GM12891 (cell line): ENCODE measurements around the gene THSD7B.
"Not testable (repeated sequence)": the region's sequence is repeated elsewhere in the genome, so short reads cannot be mapped to it uniquely, and the experiment has no call there.

Experiments
- DNase-seq: peaks from one replicate; pipeline ENCODE4 v3.0.0; 2011; ENCODE audit warnings: low spot score; ENCODE audit not compliant: insufficient read length
- FAIRE-seq: peaks from 2 replicates; lab custom pipeline; 2011; peaks lifted over from hg19 to GRCh38; lab: Jason Lieb, UNC
- PAX5 ChIP-seq: IDR thresholded peaks from 2 replicates; pipeline ENCODE4 v1.6.1; 2011; ENCODE audit warnings: low read length, moderate library complexity, mild to moderate bottlenecking; ENCODE audit not compliant: insufficient read depth, severe bottlenecking
- POLR2A ChIP-seq: IDR thresholded peaks from 2 replicates; pipeline ENCODE4 v1.6.1; 2011; ENCODE audit warnings: low read depth, low read length, control low read depth
- POLR2AphosphoS5 ChIP-seq: IDR thresholded peaks from 2 replicates; pipeline ENCODE4 v1.6.1; 2011; ENCODE audit warnings: low read depth, low read length, control low read depth
- POU2F2 ChIP-seq: IDR thresholded peaks from 2 replicates; pipeline ENCODE4 v1.6.1; 2011; ENCODE audit warnings: low read depth, mild to moderate bottlenecking, control low read depth, low read length, moderate library complexity
- SPI1 ChIP-seq: IDR thresholded peaks from 2 replicates; pipeline ENCODE4 v1.6.1; 2011; ENCODE audit warnings: low read depth, low read length, control low read depth
- TAF1 ChIP-seq: IDR thresholded peaks from 2 replicates; pipeline ENCODE4 v1.6.1; 2011; ENCODE audit warnings: low read depth, low read length, control low read depth

Gene THSD7B

GRCh38 chr2:137674991-137675390 lies 909.6 kb downstream of the THSD7B start:
- FAIRE-seq (no peak), DNase-seq (no peak)
- TF ChIP-seq POLR2A (no peak), TAF1 (no peak), POLR2AphosphoS5 (no peak)

GRCh38 chr2:137675584-137676327 lies 910.4 kb downstream of the THSD7B start:
- TF ChIP-seq PAX5 (no peak), POLR2A (no peak), TAF1 (no peak), POLR2AphosphoS5 (no peak), POU2F2 (no peak), SPI1 (no peak)
- FAIRE-seq (no peak), DNase-seq (no peak)

- FAIRE-seq (no peak), DNase-seq (no peak)
- TF ChIP-seq POLR2AphosphoS5 (no peak), SPI1 (no peak), POU2F2 (no peak), POLR2A (no peak), TAF1 (no peak), PAX5 (no peak)
Observed at GRCh38 chr2:137676346-137676745, 911.0 kb downstream of the THSD7B start.

- TF ChIP-seq PAX5, result no peak
- no peak for TF ChIP-seq POLR2A
- DNase-seq (no peak), FAIRE-seq (no peak)
Observed at GRCh38 chr2:137677466-137677865, 912.1 kb downstream of the THSD7B start.

GRCh38 chr2:137689549-137689948 lies 924.2 kb downstream of the THSD7B start:
- FAIRE-seq, result no peak
- TF ChIP-seq POLR2AphosphoS5, result no peak
- TF ChIP-seq PAX5, result no peak
- TF ChIP-seq POU2F2, result no peak
- no peak for TF ChIP-seq POLR2A
- DNase-seq, result no peak

- DNase-seq (no peak), FAIRE-seq (no peak)
- no peak for TF ChIP-seq POLR2A
- TF ChIP-seq PAX5, result no peak
- no peak for TF ChIP-seq POU2F2
- TF ChIP-seq POLR2AphosphoS5, result no peak
- TF ChIP-seq TAF1, result no peak
- TF ChIP-seq SPI1, result no peak
Observed at GRCh38 chr2:137693534-137693933, 928.2 kb downstream of the THSD7B start.

GRCh38 chr2:137696916-137697315 lies 931.6 kb downstream of the THSD7B start:
- no peak for FAIRE-seq
- TF ChIP-seq POLR2A, result no peak
- TF ChIP-seq SPI1, result no peak
- no peak for TF ChIP-seq POU2F2
- no peak for TF ChIP-seq TAF1
- no peak for TF ChIP-seq POLR2AphosphoS5

GRCh38 chr2:137700250-137700649 lies 934.9 kb downstream of the THSD7B start:
- not testable (repeated sequence) for FAIRE-seq, DNase-seq

More at GRCh38 chr2:137696916-137697315, 931.6 kb downstream of the THSD7B start:
- DNase-seq, result no peak

- FAIRE-seq, result no peak
- DNase-seq, result no peak
- TF ChIP-seq POU2F2 (no peak), POLR2AphosphoS5 (no peak), SPI1 (no peak), POLR2A (no peak), PAX5 (no peak), TAF1 (no peak)
Observed at GRCh38 chr2:137700681-137701080, 935.3 kb downstream of the THSD7B start.

GRCh38 chr2:137705296-137705695 lies 940.0 kb downstream of the THSD7B start:
- TF ChIP-seq SPI1, result no peak
- TF ChIP-seq POLR2A, result no peak
- TF ChIP-seq TAF1, result no peak
- TF ChIP-seq POU2F2, result no peak
- no peak for TF ChIP-seq POLR2AphosphoS5
- no peak for TF ChIP-seq PAX5
- no peak for FAIRE-seq
- no peak for DNase-seq
